K562 (cell line): ENCODE results near the gene RTBDN. TPM values are rescaled to one million over a fixed set of nuclear protein-coding genes. Genes with fewer than 3 reads are reported as not detected.

Experiments
- BRD4 ChIP-seq: fragments of 200-600 bp; sonication (generic); IDR thresholded peaks from 2 replicates; pipeline ENCODE4 v1.6.1; 2017; ENCODE audit warnings: inconsistent platforms
- BRD9 ChIP-seq: fragments of 450-650 bp; IDR thresholded peaks from 2 replicates; pipeline ENCODE4 v1.6.1; 2018; ENCODE audit warnings: low read depth; ENCODE audit not compliant: partially characterized antibody
- CHCHD3 ChIP-seq: fragments of 250-450 bp; sonication (Bioruptor Pico); IDR thresholded peaks from 2 replicates; pipeline ENCODE4 v2.1.2; 2022; ENCODE audit warnings: mild to moderate bottlenecking
- CHD2 ChIP-seq: IDR thresholded peaks from 2 replicates; pipeline ENCODE4 v1.6.1; 2011; ENCODE audit warnings: low read depth, low read length
- CREM ChIP-seq: IDR thresholded peaks from 2 replicates; pipeline ENCODE4 v1.6.1; 2014; ENCODE audit warnings: antibody characterized with exemption, low read depth
- CXXC5 ChIP-seq: fragments of 250-450 bp; sonication (Bioruptor Pico); IDR thresholded peaks from 2 replicates; pipeline ENCODE4 v1.8.0; 2022; ENCODE audit warnings: inconsistent platforms, mild to moderate bottlenecking, moderate library complexity
- E2F1 ChIP-seq: sonication (generic); formaldehyde crosslinking; IDR thresholded peaks from 2 replicates; pipeline ENCODE4 v1.8.1; 2023; ENCODE audit warnings: mild to moderate bottlenecking, missing genetic modification reagents, moderate library complexity
- NCOA2 ChIP-seq, 2 experiments: fragments of 450-650 bp; IDR thresholded peaks; 2 replicates each; pipeline ENCODE4 v1.6.1; 2018; ENCODE audit warnings: mild to moderate bottlenecking in 2 of 2, moderate library complexity in 1 of 2; ENCODE audit not compliant: partially characterized antibody in 2 of 2
- NFRKB ChIP-seq: fragments of 450-650 bp; IDR thresholded peaks from 2 replicates; pipeline ENCODE4 v1.6.1; 2016; ENCODE audit warnings: low read depth
- OTX1 ChIP-seq: fragments of 450-650 bp; formaldehyde crosslinking; IDR thresholded peaks from 2 replicates; pipeline ENCODE4 v1.4.0; 2022; ENCODE audit warnings: mild to moderate bottlenecking
- PURB ChIP-seq: sonication (generic); formaldehyde crosslinking; IDR thresholded peaks from 2 replicates; pipeline ENCODE4 v1.9.0; 2021; ENCODE audit warnings: low read depth, mild to moderate bottlenecking, missing genetic modification reagents
- SIN3B ChIP-seq: fragments of 450-650 bp; IDR thresholded peaks from 2 replicates; pipeline ENCODE4 v1.6.1; 2017; ENCODE audit warnings: low read depth, mild to moderate bottlenecking, moderate library complexity
- SLC30A9 ChIP-seq: fragments of 250-450 bp; sonication (Bioruptor Pico); IDR thresholded peaks from 2 replicates; pipeline ENCODE4 v1.8.0; 2022; ENCODE audit warnings: mild to moderate bottlenecking, moderate library complexity
- TBP ChIP-seq: optimal IDR thresholded peaks from 2 replicates; pipeline ENCODE3; 2011; ENCODE audit warnings: low read depth, low read length, improper control_type of control experiment
- XRCC5 ChIP-seq: fragments of 200-400 bp; formaldehyde crosslinking; IDR thresholded peaks from 2 replicates; pipeline ENCODE4 v1.6.1; 2017; ENCODE audit warnings: low read depth, mild to moderate bottlenecking, low read length
- ZBED1 ChIP-seq: IDR thresholded peaks from 2 replicates; pipeline ENCODE4 v1.6.1; 2014
- ZBTB33 ChIP-seq: sonication (generic); formaldehyde crosslinking; IDR thresholded peaks from 2 replicates; pipeline ENCODE4 v1.8.1; 2023; ENCODE audit warnings: mild to moderate bottlenecking, missing genetic modification reagents
- ZBTB7A ChIP-seq: IDR thresholded peaks from 2 replicates; pipeline ENCODE4 v1.6.1; 2011; ENCODE audit warnings: low read depth, mild to moderate bottlenecking, low read length, moderate library complexity, borderline replicate concordance; ENCODE audit not compliant: control insufficient read depth
- ZNF175 ChIP-seq: fragments of 200-800 bp; sonication (Bioruptor generic); IDR thresholded peaks from 2 replicates; pipeline ENCODE4 v1.6.1; 2016; ENCODE audit warnings: low read depth, mild to moderate bottlenecking, missing genetic modification characterization, missing compliant biosample characterization
- polyA plus RNA-seq, 8 experiments: library from polyadenylated mRNA; depleted of rRNA in 4 of 8; stranded (reverse) in 5 of 8; unstranded in 3 of 8; fragments of >200 nt; fragmentation: Nextera tagmentation in 2 of 8; fragmentation: Illumina TruSeq in 1 of 8; extraction: Ambion mirVana in 2 of 8; extraction: Trizol in 1 of 8; gene quantifications; 2 replicates each; pipeline versions ENCODE4 v1.2.1 to v1.2.3, GENCODE V29; 2011 to 2014; ENCODE audit warnings: inconsistent platforms in 1 of 8, missing spikeins in 1 of 8
- total RNA-seq, 7 experiments: library from RNA; depleted of rRNA in 6 of 7; stranded (reverse); fragments of >200 nt in 6 of 7; fragmentation: Illumina TruSeq in 2 of 7; extraction: Trizol in 2 of 7; gene quantifications; 2 replicates each; pipeline versions ENCODE4 v1.2.1 to v1.2.3, GENCODE V29; 2011 to 2021; ENCODE audit warnings: low replicate concordance in 1 of 7
- TF ChIP-seq, protein P1 (sequence below): fragments of 250-450 bp; sonication (Bioruptor Pico); IDR thresholded peaks from 2 replicates; pipeline ENCODE4 v1.8.0; 2021; ENCODE audit warnings: moderate library complexity, mild to moderate bottlenecking, inconsistent platforms
- TF ChIP-seq, protein P2 (sequence below): sonication (generic); formaldehyde crosslinking; IDR thresholded peaks from 2 replicates; pipeline ENCODE4 v1.9.0; 2022; ENCODE audit warnings: mild to moderate bottlenecking, missing genetic modification reagents
- TF ChIP-seq, protein P3 (sequence below): fragments of 250-450 bp; sonication (Bioruptor Pico); IDR thresholded peaks from 2 replicates; pipeline ENCODE4 v1.5.0; 2020; ENCODE audit warnings: mild to moderate bottlenecking

Gene RTBDN
- total and polyA plus RNA-seq, 9 of the 15 experiments (the other 6 are each of a cell fraction or from before 2014, with no cell fraction given), result 0.20 to 2.3 (median 0.72) TPM; not detected in 1

GRCh38 chr19:12838182-12838885 is 4.0 kb upstream of the RTBDN start, which contains the start of gene MAST1 (continued):
- no peak for TF ChIP-seq PURB (CRISPR knock-in tag)
- no peak for TF ChIP-seq SLC30A9
- no peak for TF ChIP-seq BRD4
- peak; percentile 36; the same call in 1 of the 2 replicates for TF ChIP-seq CREM
- no peak for TF ChIP-seq XRCC5
- TF ChIP-seq, protein P1, sequence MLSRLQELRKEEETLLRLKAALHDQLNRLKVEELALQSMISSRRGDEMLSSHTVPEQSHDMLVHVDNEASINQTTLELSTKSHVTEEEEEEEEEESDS (CRISPR knock-in tag), result no peak
- TF ChIP-seq, protein P2, sequence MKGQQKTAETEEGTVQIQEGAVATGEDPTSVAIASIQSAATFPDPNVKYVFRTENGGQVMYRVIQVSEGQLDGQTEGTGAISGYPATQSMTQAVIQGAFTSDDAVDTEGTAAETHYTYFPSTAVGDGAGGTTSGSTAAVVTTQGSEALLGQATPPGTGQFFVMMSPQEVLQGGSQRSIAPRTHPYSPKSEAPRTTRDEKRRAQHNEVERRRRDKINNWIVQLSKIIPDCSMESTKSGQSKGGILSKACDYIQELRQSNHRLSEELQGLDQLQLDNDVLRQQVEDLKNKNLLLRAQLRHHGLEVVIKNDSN (CRISPR knock-in tag), result no peak
- 0 out of 2 replicates have a peak, but pooled peaks have one; percentile 40 for TF ChIP-seq SIN3B
- no peak for TF ChIP-seq NFRKB
- TF ChIP-seq CXXC5 (CRISPR knock-in tag), result peak; percentile 83
- no peak for TF ChIP-seq ZBED1
- TF ChIP-seq OTX1 (CRISPR knock-in tag), result no peak
- TF ChIP-seq ZNF175 (CRISPR knock-in tag), result no peak
- 0 out of 2 replicates have a peak, but pooled peaks have one; percentile 50 for TF ChIP-seq E2F1 (CRISPR knock-in tag)
- TF ChIP-seq CHCHD3, result no peak
- peak; percentile 98 for TF ChIP-seq ZBTB7A
- TF ChIP-seq ZBTB33 (CRISPR knock-in tag), result no peak
- no peak for TF ChIP-seq BRD9
- TF ChIP-seq, protein P3, sequence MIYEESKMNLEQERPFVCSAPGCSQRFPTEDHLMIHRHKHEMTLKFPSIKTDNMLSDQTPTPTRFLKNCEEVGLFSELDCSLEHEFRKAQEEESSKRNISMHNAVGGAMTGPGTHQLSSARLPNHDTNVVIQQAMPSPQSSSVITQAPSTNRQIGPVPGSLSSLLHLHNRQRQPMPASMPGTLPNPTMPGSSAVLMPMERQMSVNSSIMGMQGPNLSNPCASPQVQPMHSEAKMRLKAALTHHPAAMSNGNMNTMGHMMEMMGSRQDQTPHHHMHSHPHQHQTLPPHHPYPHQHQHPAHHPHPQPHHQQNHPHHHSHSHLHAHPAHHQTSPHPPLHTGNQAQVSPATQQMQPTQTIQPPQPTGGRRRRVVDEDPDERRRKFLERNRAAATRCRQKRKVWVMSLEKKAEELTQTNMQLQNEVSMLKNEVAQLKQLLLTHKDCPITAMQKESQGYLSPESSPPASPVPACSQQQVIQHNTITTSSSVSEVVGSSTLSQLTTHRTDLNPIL, result no peak
- no peak for TF ChIP-seq CHD2
- TF ChIP-seq TBP, result no peak
- no peak for TF ChIP-seq NCOA2 (IDR thresholded peaks at IDR 0.05; ENCODE audit: partially characterized antibody in 2 of 2)
